T-helper 2 cell (primary cell): ENCODE measurements around the gene DTNB.
A peak's percentile ranks its signal among the peaks of the same experiment; 100 is the strongest.
"Not testable (repeated sequence)": the region's sequence is repeated elsewhere in the genome, so short reads cannot be mapped to it uniquely, and the experiment has no call there.

Source experiments
- DNase-seq, 5 experiments: peaks; one replicate each; pipeline versions ENCODE4 v3.0.0 to v3.0.0-alpha.2; 2012 to 2022

Gene DTNB

DNA sequence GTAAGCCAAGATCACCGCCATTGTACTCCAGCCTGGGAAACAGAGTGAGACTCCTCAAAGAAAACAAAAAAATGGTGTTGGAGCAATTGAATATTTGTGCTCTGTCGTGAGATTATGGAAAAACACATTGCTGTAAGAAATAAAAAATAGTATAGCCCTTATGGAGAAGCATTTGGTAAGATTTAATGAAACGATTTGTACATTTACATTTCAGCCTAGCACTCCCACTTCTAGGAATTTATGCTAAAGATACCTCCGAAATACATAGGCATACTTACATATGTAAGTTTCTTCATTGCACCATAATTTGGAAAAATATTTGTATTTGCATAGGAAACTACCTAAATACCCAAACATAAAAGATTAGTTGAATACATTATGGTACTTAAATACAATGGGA is 8.7 kb upstream of the DTNB start:
- no peak for DNase-seq

DNA sequence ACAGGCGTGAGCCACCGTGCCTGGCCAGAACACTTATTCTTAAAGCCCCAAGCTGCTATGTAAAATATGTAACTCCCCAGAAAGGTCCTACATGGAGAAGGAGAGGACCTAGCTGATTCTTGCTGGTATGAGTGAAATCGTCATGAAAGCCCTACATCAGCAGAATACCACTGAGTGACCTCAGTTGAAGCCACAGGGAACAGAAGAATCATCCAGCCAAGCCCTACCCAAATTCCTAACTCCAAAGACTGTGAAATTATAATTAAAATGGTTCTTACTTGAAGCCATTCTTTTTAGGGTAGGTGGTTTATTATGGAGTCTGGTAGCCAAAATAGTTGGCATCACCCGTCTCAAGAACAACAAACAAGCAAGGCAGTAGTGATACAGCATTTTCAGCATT is 4.5 kb upstream of the DTNB start:
- no peak for DNase-seq

DNA sequence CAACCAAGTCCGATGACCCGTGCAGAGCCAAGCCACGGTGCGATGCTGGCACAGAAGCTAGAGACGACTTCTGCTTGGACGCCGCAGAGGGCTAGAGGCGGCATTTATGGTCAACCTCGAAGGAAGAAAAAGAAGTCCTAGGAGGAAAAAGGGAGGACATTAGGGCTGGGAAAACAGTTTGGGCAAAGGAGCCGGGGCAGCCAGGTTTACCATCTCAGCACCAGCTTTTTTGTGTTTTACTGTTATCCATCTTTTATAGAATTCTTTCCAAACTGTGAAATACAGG is 643 bp upstream of the DTNB start:
- no peak for DNase-seq

DNA sequence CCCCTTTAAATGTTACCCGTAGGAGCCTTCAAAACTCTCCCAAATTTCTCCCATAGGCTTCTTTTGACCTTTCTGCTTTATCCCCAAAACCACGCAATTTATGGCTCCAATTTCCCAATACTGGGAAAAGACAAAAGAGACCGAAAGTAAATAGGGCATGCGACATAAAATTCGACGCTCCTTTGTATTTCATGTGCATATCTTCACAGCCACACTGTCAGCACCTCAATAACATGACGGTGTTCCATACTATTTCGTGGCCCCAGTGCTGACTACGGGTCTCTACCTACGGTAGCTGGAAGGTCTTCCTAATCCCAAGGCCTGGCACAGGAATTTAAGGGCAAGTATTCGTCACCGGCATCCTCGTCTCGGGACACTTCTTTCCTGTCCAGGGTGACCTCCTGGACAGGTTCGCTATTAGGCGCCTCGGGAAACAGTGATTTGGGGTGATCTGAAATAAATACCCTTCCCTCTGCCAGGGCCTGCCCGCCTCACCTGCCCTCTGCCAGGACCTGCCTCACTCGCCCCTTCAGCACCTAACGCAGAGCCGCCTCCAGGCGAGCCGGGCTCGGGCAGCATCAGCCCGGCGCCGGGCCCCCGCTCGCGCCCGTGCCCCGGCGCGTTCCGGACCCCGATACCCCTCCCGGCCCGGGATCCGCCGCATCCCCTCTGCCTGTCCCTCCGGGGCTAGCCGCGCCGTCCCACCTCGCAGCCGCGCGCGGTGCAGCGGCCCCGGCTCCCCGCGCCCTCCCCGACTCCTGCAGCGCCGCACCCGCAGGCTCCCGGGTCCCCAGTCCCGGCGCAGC is 680 bp downstream of the DTNB start:
- peak; percentile 37 to 90 (median 59) for DNase-seq

DNA sequence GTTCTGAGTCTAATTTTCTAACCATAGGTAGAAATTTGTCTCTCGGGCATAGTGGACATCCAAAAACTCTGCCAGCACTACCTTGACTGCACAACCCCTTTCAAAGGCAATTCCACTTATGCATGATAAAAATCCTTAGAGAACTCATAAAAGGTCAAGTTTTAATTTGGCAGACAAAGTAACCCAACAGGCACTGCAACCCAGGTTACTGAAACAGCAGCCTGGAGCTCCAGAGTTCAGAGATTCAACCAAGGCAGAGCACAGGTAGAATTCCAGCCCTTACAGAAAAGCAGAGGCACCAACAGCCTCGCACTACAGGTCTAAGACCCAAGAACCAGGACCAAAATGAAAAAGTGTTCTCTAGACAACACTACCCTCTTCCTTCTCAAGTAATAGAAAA is 1.8 kb downstream of the DTNB start:
- DNase-seq: no peak

DNA sequence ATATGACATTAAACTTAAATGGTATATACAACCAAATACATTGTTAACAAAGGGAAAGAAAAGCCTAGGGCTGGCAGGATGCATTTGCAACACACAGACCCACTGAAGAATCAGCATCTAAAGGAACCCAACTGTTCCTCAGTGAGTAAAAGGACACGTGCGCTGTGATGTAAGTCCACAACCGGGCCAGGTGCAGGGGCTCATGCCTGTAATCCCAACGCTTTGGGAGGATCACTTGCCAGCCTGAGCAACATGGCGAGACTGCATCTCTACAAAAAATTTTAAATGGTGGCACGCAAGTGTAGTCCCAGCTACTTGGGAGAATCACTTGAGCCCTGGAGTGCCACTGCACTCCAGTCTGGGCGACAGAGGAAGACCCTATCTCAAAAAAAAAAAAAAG is 3.9 kb downstream of the DTNB start:
- DNase-seq: no peak

DNA sequence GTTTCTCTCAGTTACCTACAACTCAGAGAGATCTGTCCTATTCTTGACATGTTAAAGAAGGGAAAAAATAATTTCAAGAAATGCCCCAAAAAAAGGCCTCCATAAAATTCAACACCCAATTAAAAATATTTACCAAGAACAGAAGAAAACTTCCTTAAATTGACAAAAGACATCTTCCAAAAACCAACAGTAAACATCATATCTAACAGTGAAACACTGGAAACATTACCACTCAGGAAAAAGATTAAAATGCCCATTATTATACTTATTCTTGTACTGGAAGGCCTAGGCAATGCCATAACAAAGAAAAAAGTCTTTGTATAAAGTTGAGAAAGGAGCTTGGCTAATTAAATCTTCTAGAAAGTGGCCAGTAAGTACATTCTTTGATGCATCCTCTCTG is 7.2 kb downstream of the DTNB start:
- DNase-seq: no peak

DNA sequence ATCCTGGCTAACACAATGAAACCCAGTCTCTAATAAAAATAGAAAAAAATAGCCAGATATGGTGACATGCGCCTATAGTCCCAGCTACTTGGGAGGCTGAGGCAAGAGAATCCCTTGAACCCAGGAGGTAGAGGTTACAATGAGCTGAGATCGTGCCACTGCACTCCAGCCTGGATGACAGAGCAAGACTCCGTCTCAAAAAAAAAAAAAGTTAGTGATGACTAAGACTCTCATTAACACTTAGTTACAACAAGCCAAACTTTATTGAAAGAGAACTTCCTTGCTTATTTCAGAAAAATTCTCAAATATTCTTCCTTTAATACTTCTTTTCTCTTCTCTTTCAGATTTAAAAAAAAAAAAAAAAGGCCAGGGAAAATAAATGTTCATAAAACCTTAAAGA is 7.9 kb downstream of the DTNB start:
- not testable (repeated sequence) for DNase-seq

DNA sequence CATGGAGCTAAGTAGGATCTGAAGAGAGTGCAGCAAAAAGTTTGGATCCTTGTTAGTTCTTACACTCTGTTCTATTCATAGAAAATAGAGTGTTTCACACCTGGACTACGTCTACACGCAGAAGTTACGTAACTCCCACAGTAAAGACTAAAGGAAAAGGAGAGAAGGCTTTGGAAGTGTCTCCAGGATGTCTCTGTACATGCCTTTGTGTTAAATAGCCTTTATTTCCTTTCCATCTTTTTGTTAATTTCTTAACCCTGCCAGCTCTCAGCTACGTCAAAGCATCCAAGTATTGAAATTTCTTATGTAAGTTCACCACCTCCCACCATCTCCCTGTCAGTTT is 8.4 kb downstream of the DTNB start:
- DNase-seq: no peak

DNA sequence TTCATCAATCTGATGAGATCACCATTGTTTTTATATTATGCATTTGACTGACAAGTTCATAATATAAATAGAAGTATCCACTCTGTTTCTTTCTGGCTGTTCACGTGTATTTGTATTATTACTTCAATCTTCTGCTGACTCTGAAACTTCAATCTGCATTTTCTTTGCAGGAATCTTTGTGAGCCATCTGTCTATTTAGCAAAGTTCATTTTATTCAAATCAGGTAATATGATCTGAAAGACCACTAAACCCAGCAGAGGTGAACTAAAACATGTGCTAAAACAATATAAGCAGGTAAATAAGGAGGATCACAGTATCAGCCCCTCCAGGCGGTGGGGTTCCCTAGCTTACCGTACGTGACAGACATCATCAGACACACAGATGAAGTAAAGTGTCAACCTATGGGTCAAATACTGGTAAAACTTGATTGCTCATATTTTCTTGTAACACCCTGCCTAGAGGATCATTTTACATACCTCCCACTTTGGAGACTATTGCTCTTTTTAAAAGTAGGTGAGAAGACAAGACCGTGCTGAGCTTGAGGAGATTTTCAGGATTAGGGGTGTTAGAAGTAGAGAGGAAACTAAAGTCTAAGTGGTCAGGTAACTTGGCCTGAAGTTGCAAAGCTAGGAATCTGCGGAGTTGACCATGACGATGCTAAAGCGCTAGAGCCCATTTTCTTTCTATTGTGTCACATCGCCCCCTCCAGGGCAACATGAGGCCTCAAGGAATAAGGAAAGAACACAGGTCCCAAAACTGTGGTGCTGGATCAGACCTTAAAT is 9.0 kb downstream of the DTNB start:
- peak in 1 of 5 experiments; percentile 19 for DNase-seq

DNA sequence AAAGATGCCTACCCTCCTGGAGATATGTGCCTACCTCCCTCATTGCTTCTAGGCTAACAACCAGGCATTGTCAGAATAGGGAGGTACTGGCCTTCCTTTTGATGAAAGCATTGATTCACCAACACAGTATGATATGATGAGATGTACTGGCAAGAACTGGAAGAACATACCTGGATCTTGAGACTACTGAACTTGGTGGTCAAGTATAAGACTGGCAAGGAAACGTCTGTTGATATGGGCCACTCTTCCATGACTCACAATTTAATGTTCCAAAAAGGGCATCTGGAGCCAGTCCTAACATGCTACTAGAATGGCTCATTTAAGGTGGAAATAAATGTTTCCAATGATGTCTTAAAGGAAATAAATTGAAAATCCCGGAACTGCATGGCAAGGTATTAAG is 18.1 kb downstream of the DTNB start:
- no peak for DNase-seq

DNA sequence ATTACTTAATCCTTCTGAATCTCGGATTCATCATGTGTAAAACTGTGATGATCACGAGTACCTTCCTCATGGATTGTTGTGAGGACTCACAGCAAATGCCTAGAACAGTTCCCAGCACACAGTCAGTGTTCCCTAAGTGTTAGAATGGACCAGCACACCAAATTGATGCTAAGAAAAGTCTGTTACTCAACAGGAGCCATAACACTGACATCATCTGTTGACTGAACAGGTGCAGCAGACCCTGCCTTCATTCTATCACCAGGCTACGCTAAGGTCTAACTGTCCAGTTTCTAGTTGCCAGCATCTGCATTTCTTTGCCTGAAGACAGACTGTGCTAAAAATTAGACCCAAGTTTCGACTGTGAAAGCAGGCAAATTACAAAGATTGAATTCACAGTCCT is 18.6 kb downstream of the DTNB start:
- no peak for DNase-seq

DNA sequence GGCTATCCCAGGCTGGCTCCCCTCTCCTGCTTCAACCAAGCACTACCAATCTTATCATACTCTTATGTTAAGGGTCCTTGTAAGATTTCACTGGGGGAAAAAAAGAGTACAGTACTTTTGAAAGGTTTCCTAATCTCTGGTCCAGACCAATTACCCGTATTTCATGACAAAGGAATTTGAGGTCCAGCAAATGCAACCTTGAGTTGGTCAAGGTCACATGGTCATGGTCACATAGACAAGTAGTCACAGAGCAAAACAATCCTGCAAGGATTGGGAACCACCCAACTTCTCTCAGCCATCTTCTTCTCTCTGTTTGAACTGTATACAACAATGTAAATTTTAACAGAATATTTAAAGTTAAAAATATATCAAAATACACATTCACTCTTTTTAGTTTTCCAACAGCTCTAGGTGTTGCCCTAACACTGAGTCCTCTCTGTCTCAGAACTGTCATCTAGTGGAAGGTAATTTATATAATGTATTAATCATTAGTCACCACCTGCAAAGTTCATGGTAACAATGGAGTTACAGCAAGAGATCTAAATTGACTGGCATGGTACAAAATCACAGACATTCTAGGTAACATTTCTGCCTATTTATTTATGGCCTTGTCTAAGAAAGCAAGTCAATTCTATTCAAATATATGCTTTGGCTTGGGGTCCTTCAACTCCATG is 21.5 kb downstream of the DTNB start:
- DNase-seq: no peak

DNA sequence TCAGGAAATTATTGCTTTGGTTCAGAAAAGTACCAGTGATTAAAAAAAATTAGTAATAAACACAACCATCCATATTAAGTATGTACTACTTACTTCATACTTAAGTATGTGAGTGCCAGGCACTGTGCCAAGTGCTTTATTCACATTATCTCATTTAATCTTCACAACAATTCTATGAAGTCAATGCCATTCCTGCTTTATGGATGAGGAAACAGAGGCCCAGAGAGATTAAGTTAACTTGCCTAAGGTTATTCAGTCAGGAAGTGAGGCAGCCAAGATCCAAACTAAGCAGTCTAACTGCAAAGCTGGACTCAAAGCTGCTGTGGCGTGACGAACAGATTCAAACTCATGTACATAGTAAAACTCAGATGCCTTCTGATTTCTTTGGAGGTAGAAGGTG is 22.3 kb downstream of the DTNB start:
- DNase-seq: no peak

DNA sequence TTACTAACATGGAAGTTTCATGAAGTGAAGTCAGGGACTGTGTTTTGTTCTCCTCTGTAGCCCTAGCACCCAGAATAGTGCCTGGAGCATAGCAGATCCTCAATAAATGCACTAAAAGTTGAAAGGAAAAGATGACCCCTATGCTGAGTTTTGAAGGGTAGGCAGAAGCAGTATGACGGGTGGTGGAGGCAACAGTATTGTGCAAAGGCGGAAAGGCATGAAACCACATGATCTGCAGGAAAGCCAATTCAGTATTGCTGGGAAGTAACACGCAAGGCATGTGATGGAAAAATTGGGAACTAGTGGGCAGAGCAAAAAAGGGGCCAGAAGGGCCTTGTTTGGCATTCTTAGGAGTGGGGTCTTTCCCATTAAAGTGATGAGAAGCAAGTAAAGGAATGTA is 23.1 kb downstream of the DTNB start:
- no peak for DNase-seq

DNA sequence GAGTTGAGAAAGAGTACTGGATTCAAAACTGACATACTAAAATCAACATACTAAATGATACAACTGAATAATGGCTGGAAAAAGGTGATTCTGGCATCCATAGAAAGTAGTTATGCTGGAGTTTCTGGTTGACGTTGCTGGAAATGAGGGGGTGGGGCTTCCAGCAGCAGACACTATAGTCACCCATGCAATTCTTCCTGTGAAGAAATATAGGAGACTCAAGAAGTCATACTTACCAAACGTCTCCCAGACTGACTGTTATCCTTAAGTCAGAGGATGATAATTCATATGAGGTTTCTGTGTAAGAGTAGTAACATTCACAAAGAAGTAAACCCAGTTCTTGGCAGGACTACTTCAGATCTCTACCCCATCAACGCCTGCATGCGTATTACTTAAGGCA is 23.6 kb downstream of the DTNB start:
- no peak for DNase-seq

DNA sequence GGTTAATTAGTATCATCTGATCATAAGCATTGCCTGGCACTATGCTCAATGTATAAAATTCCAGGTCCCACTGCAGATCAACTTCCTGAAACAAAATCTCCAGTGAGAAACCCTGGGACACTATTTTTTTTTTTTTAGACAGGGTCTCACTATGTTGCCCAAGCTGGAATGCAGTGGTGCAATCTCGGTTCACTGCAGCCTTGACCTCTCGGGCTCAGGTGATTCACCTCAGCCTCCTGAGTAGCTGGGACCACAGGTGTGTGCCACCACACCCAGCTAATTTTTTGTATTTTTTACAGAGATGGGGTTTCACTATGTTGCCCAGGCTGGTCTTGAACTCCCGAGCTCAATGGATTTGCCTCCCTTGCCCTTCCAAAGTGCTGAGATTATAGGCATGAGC is 31.1 kb downstream of the DTNB start:
- DNase-seq: no peak

DNA sequence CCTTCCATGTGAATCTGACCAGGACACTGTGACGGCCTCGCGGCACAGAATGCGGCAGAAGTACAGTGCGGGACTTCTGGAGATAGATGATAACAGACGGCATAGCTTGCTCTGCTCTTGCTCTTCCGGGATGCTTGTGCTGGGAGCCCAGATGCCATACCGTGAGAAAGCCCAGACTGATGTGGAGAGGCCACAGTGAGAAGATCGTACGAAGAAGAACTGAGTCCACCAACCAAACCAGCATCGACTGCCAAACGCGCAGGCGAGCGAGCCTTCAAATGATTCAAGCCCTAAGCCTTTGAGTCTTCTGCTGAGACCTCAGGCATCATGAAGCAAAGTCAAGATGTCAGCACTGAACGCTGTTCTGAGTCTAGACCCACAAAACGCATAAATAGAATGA is 33.7 kb downstream of the DTNB start:
- DNase-seq: no peak

DNA sequence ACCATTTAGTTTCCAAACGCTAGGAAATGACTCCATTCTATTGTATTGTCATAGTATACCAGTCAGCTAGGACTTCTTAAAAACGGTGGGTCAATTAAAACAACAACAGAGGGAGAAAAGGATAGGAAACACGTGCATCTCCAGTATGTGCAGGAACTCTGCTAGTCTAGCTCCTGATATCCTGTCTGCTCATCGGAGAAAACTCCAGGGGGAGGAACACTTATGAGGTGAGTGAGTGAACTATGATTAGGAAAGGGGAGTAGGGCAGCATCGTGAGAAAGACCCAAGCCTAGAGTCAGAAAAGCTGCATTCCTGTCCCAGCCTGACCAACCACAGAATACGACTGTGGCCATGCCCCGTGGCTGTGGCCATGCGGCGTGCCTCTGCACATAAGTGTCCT is 34.2 kb downstream of the DTNB start:
- no peak for DNase-seq

DNA sequence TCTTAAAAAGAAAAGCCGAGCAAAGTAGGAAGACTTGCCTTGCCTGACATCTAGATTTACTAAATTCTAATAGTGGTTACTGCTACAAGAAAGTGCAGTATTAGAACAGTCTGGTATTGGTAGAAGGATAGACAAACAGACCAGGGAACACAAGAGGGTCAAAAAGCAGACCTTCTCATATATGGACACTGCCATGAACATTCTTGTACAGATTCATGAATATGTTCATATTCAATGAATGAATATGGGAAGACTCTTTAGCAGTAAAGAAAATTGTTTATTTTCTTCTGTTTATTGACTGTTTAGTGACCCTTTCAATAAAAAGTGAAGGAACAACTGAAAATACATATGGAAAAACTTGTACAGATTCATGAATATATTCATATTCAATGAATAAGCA is 37.6 kb downstream of the DTNB start:
- no peak for DNase-seq

DNA sequence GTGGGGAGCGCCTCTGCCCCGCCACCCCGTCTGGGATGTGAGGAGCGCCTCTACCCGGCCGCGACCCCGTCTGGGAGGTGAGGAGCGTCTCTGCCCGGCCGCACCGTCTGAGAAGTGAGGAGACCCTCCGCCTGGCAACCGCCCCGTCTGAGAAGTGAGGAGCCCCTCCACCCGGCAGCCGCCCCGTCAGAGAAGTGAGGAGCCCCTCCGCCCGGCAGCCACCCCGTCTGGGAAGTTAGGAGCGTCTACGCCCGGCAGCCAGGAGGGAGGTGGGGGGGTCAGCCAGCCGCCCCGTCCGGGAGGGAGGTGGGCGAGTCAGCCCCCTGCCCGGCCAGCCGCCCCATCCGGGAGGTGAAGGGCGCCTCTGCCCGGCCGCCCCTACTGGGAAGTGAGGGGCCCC is 39.6 kb downstream of the DTNB start:
- not testable (repeated sequence) for DNase-seq

DNA sequence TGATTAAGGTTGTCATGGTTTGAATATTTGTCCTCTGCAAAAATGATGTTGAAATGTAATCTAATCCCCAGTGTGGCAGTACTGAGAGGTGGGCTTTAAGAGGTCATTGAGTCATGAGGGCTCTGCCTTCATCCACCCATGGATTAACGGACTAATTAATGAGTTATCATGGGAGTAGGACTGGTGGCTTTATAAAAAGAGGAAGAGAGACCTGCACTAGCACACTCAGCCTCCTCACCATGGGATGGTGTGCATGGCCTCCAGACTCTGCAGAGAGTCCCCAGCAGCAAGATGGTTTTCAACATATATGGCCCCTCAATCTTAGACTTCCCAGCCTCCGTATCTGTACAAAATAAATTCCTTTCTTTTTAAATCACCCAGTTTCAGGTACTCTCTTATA is 41.0 kb downstream of the DTNB start:
- no peak for DNase-seq

DNA sequence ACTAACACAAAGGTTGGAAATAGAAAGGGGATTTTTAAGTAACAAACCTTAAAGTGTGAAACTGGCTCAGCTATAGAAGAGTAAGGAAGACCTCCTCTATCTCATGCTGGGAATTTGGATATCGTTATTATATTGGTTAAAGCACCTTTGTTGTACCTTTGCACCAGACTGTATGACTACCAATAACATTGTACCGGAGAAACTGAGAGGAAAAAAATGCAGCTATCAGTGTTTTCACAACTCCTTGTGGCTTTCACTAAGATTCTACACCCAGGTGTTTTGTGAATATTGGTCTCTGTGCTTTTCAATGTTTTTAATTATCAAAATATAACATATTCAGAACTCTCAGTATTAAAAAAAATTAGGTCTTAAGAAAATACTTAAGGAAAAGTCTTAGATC is 48.7 kb downstream of the DTNB start:
- DNase-seq: no peak

DNA sequence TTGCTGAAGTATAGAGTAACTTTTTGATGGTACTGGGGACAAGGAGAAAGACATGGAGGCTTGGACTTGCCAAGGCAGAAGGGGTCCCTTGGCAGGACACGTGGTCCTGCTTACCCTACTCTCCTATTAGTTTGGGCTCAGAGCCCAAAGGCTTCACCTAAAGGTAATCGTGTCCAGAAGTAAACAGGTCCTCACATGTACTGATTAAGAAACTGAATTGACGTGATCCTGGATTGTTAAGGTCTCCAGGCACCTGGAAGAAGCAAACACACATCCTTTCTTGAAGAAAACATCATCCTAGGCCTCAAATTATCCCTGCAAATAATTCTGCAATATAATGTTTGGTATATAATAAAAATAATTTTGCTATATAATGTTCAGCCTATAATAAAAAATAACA is 50.0 kb downstream of the DTNB start:
- no peak for DNase-seq
